HEK293T (cell line): ENCODE measurements around the gene NXNL1.

Experiments
- ARNT ChIP-seq: fragments of 450-650 bp; IDR thresholded peaks from 2 replicates; pipeline ENCODE4 v1.6.1; 2017; ENCODE audit warnings: mild to moderate bottlenecking
- CTBP1 ChIP-seq: fragments of 450-650 bp; IDR thresholded peaks from 2 replicates; pipeline ENCODE4 v1.6.1; 2016; ENCODE audit warnings: borderline replicate concordance
- FOXA1 ChIP-seq: fragments of 450-650 bp; IDR thresholded peaks from 2 replicates; pipeline ENCODE4 v1.6.1; 2016; ENCODE audit warnings: mild to moderate bottlenecking
- FOXM1 ChIP-seq: fragments of 450-650 bp; IDR thresholded peaks from 2 replicates; pipeline ENCODE4 v1.6.1; 2017; ENCODE audit warnings: mild to moderate bottlenecking, borderline replicate concordance
- HDGF ChIP-seq: fragments of 450-650 bp; IDR thresholded peaks from 2 replicates; pipeline ENCODE4 v1.6.1; 2017; ENCODE audit warnings: antibody characterized with exemption, borderline replicate concordance
- LEF1 ChIP-seq: fragments of 450-650 bp; IDR thresholded peaks from 2 replicates; pipeline ENCODE4 v1.6.1; 2017; ENCODE audit warnings: mild to moderate bottlenecking, borderline replicate concordance
- NFRKB ChIP-seq: fragments of 450-650 bp; IDR thresholded peaks from 2 replicates; pipeline ENCODE4 v1.6.1; 2016; ENCODE audit warnings: mild to moderate bottlenecking, moderate library complexity
- SP1 ChIP-seq: fragments of 450-650 bp; IDR thresholded peaks from 2 replicates; pipeline ENCODE4 v1.6.1; 2017
- SUZ12 ChIP-seq: fragments of 450-650 bp; IDR thresholded peaks from 2 replicates; pipeline ENCODE4 v1.6.1; 2016; ENCODE audit warnings: mild to moderate bottlenecking
- ZNF384 ChIP-seq: fragments of 450-650 bp; IDR thresholded peaks from 2 replicates; pipeline ENCODE4 v1.6.1; 2016
- TF ChIP-seq, protein P1 (sequence below): fragments of 450-650 bp; IDR thresholded peaks from 2 replicates; pipeline ENCODE4 v1.6.1; 2016

DNA sequence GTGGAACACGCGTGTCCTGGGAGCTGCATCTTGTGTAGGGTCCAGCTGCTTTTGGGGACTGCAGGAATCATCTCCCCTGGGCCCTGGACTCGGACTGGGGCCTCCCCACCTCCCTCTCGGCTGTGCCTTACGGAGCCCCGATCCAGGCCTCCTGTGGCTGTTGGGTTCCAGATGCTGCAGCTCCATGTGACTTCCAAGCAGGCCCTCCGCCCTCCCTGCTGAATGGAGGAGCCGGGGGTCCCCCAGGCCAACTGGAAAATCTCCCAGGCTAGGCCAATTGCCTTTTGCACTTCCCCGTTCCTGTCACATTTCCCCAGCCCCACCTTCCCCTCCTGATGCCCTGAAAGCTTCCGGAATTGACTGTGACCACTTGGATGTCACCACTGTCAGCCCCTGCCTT lies 44.5 kb upstream of the NXNL1 start:
- TF ChIP-seq ARNT = no peak
- TF ChIP-seq CTBP1 = no peak
- TF ChIP-seq HDGF = no peak
- no peak for TF ChIP-seq FOXM1
- no peak for TF ChIP-seq NFRKB
- TF ChIP-seq FOXA1 = no peak
- no peak for TF ChIP-seq SUZ12
- TF ChIP-seq SP1 = no peak
- TF ChIP-seq, protein P1, sequence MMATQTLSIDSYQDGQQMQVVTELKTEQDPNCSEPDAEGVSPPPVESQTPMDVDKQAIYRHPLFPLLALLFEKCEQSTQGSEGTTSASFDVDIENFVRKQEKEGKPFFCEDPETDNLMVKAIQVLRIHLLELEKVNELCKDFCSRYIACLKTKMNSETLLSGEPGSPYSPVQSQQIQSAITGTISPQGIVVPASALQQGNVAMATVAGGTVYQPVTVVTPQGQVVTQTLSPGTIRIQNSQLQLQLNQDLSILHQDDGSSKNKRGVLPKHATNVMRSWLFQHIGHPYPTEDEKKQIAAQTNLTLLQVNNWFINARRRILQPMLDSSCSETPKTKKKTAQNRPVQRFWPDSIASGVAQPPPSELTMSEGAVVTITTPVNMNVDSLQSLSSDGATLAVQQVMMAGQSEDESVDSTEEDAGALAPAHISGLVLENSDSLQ = no peak
- TF ChIP-seq LEF1 = no peak
- TF ChIP-seq ZNF384 = no peak
